ENCODE results near the gene VHLL. TPM values are rescaled to one million over a fixed set of nuclear protein-coding genes. Genes with fewer than 3 reads are reported as not detected.

The VHLL gene
- total RNA-seq, 1 donor from 2014 or later = not detected

DNA sequence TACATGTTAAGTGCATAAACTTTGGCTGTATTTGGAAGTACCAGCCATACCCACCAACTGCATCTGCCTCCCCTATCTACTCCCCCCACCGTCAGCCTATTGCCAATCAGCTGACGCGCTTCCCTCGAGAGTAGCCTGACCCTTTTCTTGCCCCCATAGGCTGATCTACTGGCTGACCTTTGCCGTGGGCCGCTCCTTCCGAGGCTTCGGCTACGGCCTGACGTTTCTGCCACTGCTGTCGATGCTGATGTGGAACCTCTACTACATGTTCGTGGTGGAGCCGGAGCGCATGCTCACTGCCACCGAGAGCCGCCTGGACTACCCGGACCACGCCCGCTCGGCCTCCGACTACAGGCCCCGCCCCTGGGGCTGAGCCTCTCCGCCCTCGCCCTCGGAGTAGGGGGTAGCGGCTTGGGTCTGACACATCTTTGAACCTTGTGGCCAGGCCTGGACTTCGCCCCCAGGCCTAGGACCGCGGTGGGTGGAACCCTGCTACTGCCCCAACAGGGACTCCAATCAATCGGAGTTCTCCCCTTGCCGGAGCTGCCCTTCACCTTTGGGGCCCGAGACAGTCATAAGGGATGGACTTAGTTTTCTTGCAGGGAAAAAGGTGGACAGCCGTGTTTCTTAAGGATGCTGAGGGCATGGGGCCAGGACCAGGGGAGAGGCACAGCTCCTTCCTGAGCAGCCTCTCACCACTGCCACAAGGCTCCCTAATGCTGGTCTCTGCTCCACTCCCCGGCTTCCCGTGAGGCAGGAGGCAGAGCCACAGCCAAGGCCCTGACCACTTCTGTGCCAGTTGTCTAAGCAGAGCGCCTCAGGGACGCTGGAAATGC lies 7.7 kb downstream of the VHLL start:
- peak; percentile 89 for DNase-seq (ENCODE audit: low spot score)

DNA sequence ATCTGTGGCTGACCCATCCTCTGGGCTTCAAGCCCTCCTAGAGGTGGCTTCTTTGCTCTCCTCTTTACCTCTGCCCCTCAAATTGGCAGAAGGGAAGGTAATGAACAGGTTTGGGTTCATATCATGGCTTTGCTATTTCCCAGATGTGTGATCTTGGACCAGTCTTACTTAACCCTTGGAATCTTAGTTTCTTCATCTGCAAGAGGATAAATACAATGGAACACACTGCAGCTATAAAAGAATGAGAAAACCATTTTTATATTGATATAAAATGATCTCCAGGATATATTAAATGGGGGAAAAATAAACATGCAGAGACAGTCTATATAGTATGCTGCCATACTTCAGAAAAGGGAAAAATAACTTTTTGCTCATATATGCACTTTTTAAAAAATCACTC lies 9.2 kb downstream of the VHLL start:
- no peak for DNase-seq (ENCODE audit: low spot score)

DNA sequence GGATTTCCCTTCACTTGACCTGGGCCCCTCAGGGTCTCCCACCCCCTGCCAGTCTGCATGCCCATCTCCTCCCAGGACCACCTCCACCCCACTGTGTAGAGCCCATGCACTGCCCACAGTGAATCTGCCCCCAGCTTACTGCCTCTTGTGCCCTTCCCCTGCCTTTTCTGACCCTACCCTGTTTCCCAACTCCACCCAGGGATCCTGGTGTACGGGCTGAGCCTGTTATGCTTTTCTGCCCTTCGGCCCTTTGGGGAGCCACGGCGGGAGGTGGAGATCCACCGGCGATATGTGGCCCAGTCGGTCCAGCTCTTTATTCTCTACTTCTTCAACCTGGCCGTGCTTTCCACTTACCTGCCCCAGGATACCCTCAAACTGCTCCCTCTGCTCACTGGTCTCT lies 13.0 kb downstream of the VHLL start:
- no peak for DNase-seq (ENCODE audit: low spot score)

DNA sequence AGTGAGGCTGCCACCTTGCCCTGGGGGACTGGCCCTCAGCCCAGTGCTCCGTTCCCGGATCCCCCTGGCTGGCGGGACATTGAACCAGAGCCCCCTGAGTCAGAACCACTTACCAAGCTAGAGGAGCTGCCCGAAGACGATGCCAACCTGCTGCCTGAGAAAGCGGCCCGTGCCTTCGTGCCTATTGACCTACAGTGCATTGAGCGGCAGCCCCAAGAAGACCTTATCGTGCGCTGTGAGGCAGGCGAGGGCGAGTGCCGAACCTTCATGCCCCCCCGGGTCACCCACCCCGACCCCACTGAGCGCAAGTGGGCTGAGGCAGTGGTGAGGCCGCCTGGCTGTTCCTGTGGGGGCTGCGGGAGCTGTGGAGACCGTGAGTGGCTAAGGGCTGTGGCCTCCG lies 13.7 kb downstream of the VHLL start:
- no peak for DNase-seq (ENCODE audit: low spot score)

DNA sequence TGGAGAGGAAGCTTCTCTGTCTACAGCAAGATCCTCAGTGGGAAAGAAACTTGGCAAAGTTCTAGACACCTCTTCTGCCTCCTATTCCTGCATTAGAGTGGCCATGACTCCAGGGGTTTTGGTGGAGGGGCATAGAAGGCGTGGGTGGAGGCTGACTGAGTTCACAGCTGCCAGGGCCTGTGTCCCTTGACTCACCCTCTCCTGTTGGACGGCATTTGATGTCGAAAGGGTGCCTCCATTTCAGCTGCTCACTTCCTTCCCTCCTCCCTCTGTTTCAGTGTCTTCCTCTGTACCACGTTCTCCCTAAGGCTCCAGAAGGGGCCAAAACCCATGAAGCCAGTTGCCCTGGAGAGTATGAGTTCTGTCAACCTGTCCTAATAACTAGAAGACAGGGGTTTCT lies 14.3 kb downstream of the VHLL start:
- DNase-seq (ENCODE audit: low spot score) = no peak

DNA sequence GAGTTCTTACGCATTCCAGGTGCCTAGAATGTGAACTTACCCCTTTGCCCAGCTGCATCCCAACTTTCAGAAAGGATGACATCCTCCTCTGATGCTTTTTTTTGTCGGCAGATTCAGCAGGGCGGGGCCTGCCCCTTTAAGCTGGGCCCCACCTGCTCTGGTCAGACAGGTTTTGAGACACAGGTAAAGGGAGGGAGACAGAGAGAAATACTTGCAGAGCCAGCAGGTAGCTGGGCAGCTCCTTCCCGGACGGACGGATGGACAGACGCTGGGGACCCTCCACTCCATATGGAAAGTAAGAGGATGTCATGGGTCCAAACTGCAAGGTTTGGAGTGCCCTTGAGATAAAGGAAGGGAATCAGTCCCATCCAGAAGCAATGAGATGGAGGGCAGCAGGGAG lies 15.0 kb downstream of the VHLL start, which contains the start of gene TMEM79:
TMEM79 (plus strand) TSS at position 214 of the 400 bp plus-strand sequence. CDS start 902 bp downstream, outside the sequence.
- no peak for DNase-seq (ENCODE audit: low spot score)

DNA sequence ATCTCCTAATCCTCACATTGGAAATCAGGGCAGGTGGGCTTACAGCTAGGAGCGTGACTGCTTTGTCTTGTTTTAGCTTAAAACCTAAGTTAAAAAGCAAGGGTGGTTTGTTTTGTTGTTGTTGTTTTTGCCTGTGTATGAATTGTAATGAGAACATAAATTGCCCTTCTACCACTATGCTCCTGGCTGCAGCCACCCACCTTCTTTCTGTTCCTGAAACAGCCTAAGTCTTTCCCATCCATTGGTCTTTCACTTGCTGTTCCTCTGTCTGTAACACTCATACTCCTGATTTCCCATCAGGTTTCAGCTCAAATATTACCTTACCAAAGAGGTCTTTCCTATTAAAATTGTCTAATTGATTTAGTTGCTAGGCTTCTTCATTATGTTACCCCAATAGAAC lies 15.6 kb downstream of the VHLL start:
- DNase-seq (ENCODE audit: low spot score) = no peak

DNA sequence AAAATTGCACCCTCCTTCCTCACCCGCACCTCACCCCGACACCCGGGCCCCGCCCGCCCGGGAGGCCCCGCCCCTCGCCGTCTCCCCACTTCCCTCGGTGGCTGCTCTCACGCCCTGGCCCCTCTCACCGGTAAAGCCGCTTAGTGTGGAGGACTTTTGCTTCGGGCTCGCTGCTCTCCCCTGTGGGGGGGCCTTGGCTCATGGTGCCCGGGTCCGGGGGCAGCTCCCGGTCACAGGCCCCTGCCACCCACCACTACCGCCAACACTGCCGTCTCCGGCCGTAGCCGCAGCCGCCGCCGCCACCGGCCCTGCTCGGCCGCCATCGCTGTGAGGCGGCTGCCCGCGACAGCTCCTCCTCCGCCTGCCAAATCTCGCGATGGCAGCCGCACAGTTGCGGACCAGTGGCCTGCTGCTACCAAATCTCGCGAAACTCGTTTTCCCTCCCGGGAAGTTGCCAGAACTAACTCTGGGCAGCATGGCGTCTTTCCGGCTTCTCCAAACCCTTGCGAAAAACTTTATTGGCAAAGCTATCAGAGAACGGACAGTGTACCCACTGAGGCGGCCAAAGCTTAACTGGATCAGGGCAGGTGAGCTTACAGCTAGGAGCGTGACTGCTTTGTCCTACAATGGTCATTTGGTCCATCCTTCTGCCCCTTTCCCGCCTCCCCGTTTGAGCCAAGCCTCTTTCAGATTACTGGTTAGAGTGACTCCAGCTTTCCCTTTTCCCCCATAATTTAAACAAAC lies 16.5 kb downstream of the VHLL start, which contains the start of gene SMG5:
SMG5 (minus strand) TSS at position 347 of the 744 bp plus-strand sequence; CDS start at position 202, 145 bp downstream.
- DNase-seq (ENCODE audit: low spot score) = peak; percentile 98

DNA sequence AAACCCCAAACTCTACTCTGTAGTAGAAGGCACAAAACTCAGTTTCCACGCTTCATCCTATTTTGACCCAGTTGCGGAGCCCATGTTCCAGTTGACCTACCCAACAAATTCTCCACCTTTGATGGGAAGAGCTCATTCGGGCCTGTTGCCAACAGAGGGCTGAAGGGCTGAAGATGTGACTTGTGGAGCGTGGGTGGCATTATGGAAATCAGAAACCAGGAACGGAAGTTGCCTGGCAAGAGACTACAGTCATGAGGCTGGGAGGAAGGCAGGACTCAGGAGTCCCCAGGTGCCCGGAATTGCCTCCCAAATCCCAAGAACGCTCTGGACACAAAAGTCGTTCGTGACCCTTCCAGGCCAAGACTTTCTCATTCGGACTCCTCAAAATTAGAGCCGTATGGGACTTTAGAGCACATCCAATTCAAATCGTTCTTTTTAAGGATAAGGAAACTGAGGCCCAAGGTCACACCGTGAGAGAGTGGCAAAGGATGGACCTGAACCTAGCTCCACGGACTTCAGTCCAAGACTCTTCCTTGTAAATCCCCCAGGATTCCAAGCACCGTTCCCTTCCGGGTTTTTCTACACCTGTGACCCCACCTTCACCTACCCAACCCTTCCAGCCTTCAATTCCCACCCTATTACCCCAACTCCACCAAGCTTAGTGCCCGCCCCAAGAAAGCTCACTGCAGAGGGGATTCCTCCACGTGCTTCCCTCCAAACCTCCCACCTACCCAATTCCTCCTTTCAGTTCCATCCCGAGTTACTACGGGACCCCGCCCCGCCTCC lies 17.2 kb downstream of the VHLL start:
- DNase-seq (ENCODE audit: low spot score) = peak; percentile 38

DNA sequence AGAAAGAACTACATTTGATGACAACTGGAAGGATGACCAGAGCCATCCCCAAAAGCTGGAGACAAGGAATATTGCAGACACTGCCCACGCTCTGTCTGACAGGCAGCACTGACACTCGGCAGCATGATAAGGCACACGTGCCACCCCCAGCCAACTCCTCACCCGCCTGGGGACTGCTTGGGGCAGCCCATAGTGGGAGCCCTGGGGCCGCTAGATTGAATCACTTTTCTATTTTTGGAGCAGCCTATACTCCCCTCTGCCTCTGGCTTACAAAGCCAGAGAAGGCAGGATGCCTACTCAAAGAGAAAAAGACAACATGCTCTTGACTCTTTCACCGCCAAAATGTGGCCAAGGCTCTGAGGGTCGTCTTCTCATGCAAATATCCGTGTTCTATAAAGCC lies 17.8 kb downstream of the VHLL start:
- DNase-seq (ENCODE audit: low spot score) = no peak

DNA sequence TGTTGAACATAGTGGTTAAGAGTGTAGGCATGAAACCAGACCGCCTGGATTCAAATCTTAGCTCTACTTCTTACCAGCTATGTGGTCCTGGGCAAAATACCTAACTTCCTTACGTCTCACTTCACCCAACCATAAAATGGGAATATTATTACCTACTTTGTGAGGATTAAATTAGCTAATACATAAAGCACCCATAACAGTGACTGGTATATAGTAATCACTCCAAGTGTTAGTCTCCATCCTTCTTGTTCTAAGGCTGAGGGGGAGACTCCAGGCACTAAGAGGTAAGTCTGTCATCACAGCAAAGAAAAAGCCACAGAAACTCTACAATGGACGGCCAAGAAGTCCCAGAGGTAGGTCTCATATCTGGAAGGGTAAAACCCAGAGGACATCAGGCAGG lies 19.3 kb downstream of the VHLL start:
- DNase-seq (ENCODE audit: low spot score) = no peak

DNA sequence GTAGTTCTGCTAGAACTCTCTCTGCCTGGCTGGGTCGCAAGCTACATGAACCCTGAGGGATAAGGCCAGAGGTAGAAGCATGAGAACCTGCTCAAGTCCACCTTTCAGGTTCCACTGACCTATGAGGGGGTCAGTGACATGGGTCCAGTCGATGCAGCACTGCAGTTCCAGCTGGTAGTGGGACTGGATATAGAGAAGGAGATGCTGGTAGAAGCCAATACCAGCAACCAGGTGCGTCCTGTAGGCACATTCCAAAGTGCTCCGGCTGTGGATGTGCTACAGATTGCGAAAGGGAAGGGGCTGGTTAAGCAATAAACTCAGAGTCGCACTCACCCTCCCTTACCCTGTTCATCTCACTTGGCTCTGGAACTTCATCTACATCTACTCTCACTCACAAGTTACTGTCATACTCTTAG lies 22.1 kb downstream of the VHLL start:
- no peak for DNase-seq (ENCODE audit: low spot score)

DNA sequence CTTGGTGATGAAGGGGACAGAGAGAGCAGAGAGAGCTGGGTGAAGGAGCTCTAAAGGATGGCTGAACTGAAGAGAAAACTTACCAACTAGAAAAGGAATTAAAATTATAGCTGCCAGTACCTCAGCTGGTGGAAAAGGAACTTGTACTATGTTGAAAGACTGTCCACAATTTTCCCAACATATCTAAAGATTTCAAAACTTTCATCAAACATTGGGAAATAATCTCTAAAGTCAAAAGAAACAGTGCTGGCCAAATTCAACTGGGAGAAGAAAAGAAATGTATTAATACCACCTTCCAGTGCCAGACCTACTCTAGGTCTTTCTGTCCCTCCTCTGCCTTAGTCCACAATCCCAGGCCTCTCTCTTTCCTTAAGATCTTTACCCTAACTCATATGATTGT lies 22.6 kb downstream of the VHLL start:
- no peak for DNase-seq (ENCODE audit: low spot score)

DNA sequence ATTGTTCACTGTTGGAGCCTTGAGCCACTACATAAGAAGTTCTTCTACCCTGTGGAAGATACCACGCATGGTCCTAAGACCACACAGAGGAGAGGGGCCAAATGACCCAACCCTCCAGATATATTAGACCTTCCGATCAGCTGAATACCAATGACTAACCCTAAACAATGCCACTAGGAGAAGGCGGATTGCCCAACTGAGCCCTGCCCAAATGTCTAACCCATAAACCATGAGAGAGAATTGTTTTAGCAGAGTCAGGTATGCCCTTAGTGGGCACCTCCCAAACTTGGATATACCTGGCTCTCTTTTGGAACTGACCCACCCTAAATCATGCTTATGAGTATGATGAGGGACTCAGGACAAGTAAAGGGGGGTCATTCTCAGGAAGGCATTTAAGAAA lies 28.8 kb downstream of the VHLL start:
- DNase-seq (ENCODE audit: low spot score) = no peak

DNA sequence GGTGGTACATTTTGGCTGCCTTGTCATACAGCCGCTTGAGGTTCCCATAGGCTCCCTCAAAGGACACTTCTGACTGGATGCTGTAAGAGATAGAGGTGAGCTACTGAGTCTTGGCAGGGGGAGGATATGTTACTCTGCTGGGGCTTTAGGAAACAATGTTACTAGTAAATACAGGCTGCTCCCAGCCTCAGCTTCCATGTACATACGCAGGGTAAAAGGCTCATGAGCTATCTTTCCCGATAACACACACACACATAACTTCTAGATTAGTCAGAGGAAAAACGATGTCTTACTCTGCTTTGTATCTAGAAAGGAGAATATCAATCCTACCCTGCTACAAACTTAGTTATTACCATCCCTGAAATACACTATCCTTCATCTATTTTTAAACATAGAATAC lies 30.8 kb downstream of the VHLL start:
- no peak for DNase-seq (ENCODE audit: low spot score)

DNA sequence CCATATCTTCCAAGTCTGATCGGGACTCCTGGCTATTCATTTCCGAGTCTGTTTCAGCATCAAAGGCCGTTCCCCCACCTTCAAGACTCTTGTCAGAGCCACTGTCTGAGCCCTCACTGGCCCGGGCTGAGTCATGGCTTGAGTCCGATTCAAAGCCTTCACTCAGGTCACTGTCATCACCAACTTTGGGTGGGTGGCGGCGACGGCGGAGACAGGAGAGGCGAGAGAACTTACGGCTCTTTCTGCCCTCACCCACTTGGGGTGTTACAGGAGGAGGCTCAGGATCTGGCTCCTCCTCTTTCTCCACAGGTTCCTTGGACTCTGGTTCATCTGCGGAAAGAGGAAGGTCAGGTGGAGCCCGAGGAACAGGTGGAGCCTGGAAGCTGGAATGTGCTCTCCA lies 33.1 kb downstream of the VHLL start:
- DNase-seq (ENCODE audit: low spot score) = no peak

DNA sequence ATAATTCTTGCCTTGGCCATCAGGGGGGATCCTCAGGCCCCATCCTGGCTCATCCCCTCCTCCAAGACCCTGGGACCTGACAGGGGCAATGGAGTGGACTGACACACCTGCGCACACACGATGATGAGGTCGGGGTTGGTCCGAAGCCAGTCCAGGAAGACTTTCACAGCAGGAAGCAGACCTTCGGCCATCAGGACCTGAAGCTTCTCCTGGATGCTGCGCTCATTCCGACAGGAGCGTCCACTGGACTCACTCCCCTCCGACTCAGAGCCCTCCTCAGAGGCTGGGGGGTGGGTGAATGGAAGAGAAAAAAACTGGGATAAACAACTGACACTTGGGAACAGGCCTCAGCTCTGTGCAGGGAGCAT lies 35.8 kb downstream of the VHLL start:
- DNase-seq (ENCODE audit: low spot score) = no peak

DNA sequence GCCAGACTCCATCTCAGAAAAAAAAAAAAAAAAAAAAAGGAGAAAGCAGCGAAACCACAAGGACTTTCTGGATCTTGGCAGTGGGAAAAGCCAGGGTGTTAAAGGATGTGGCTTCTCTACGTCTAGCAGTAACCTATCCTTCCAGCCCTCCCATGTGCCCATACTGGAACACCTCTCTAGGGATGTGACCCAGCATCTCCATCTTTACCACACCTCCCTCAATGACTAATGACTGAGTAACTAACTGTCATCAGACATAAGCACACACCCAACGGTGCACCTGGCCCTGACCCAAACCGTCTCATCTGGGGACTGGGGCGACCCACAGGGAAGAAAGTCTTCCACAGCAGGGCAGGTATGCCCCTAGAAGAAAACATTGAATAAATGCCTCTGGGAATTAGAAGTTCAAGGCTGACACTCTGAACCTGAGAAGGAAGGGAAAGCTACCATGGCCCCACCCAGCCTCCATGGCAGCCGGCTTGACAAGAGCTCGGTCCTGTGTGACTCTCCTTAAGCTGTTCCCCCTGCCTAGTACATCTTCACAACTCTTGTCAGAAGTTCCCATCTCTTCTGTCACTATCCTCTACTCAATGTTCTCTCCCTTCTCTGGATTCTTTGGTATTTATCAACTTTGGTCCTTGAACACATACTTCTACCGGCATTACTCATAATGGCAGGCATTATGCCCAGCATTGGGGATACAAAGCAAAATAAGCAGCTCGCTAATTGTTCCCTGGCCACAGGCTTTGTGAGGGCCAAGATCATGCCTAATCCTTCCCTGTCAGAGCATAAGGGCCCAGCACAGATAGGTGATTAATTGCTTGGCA lies 36.4 kb downstream of the VHLL start:
- DNase-seq (ENCODE audit: low spot score) = no peak

DNA sequence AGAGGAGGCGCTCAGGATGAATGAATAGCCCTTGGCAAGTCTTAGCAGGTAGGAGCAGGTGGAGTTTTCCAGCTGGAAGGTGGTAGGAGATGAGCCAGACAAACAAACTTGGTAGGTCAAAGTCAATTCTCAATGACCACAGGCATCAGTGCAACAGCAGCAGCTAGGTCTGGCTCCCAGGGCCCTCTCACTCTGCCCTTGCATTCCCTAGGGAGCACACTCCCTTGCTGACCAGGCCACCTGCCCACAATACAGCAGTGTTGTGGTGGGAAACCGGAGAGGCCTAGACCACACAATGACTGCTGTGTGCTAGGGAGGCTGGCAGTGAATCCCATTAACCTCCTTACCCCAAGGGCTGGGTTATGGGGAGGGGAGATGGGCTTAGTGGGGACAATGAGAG lies 38.2 kb downstream of the VHLL start:
- no peak for DNase-seq (ENCODE audit: low spot score)

DNA sequence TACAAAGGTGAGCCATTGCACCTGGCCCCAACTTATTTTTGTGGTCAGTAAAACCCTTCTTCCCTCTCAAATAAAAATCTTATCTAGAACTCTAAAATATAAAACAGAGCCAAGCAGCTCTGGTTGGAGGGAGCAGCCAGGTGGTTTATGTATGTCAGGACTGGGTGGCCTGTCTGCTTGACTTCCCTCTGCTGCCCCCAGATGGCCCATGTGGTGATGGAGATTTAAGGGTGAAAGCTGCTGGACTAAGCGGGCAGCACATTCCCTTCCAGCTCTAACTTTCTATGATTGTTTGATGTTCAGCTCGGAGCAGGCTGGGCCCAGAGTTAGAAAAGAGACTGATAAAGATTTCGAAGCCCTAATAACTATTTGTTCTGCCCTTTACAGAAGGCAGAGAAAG lies 39.3 kb downstream of the VHLL start:
- DNase-seq (ENCODE audit: low spot score) = no peak

DNA sequence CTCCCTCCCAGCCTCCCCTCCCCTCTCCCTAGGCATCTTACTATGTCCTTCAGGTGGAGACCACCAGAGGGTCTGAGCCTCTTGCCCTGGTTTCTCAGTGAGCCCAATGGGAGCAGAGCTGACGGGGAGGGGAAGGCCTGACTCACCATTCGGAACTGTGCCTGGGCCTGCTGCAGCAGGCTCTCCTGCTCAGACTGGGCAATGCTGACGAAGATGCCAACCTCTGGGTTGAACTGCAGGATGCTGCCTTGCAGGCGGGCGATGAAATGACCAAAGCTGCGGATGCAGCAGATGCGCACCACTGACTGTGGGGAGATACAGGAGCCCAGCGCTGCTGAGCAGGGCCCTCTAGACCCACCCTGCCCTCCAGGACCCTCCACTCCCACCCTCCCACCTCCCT lies 40.2 kb downstream of the VHLL start:
- no peak for DNase-seq (ENCODE audit: low spot score)
